Nephron (organoid): ENCODE results near the gene DNMT1.

Experiments
- H3K27ac Mint-ChIP-seq, 3 experiments: 2 replicates each; pipeline ENCODE4 v1.8.0; 2020; ENCODE audit warnings: mixed read lengths in 3 of 3, mild to moderate bottlenecking in 2 of 3, moderate library complexity in 1 of 3
- H3K27me3 Mint-ChIP-seq: 2 replicates; pipeline ENCODE4 v1.8.0; 2021; ENCODE audit warnings: low read depth, mild to moderate bottlenecking, moderate library complexity, mixed read lengths
- H3K36me3 Mint-ChIP-seq: 2 replicates; pipeline ENCODE4 v1.8.0; 2020; ENCODE audit warnings: low read depth, mixed read lengths
- H3K4me1 Mint-ChIP-seq: 2 replicates; pipeline ENCODE4 v1.8.0; 2020; ENCODE audit warnings: mixed read lengths
- H3K4me3 Mint-ChIP-seq, 3 experiments: 2 replicates each; pipeline ENCODE4 v1.8.0; 2020; ENCODE audit warnings: mild to moderate bottlenecking in 3 of 3, mixed read lengths in 3 of 3, moderate library complexity in 2 of 3
- H3K9me3 Mint-ChIP-seq: 2 replicates; pipeline ENCODE4 v1.8.0; 2020; ENCODE audit warnings: mixed read lengths
- CTCF ChIP-seq, 3 experiments: fragments of 200-600 bp; sonication (generic); IDR thresholded peaks; one replicate each; pipeline ENCODE4 v1.5.0; 2021; ENCODE audit warnings: antibody characterized with exemption in 3 of 3; ENCODE audit not compliant: unreplicated experiment in 3 of 3

Gene DNMT1

GRCh38 chr19:10217085-10217484, 22.3 kb upstream of the DNMT1 start:
- TF ChIP-seq CTCF (IDR thresholded peaks at IDR 0.05; ENCODE audit: unreplicated experiment in 3 of 3): no peak
- H3K4me1 Mint-ChIP-seq: no peaks in the 10 kb centered on the region
- peaks cover 8% of the 10 kb centered on the region for H3K36me3 Mint-ChIP-seq
- no peak overlapping the region for H3K4me3 Mint-ChIP-seq
- H3K27me3 Mint-ChIP-seq: no peaks in the 10 kb centered on the region
- H3K9me3 Mint-ChIP-seq: no peaks in the 10 kb centered on the region
- H3K27ac Mint-ChIP-seq: no peak overlapping the region

GRCh38 chr19:10214784-10215183, 20.0 kb upstream of the DNMT1 start:
- Mint-ChIP-seq H3K4me1 (no peaks in the 10 kb centered on the region), H3K27ac (no peak overlapping the region), H3K9me3 (no peaks in the 10 kb centered on the region), H3K36me3 (peaks cover 3% of the 10 kb centered on the region), H3K4me3 (no peak overlapping the region), H3K27me3 (no peaks in the 10 kb centered on the region)
- no peak for TF ChIP-seq CTCF (IDR thresholded peaks at IDR 0.05; ENCODE audit: unreplicated experiment in 3 of 3)

- Mint-ChIP-seq H3K27ac (no peak overlapping the region), H3K9me3 (peaks cover 2% of the 10 kb centered on the region), H3K4me3 (no peak overlapping the region), H3K27me3 (no peaks in the 10 kb centered on the region), H3K36me3 (no peaks in the 10 kb centered on the region), H3K4me1 (no peaks in the 10 kb centered on the region)
- no peak for TF ChIP-seq CTCF (IDR thresholded peaks at IDR 0.05; ENCODE audit: unreplicated experiment in 3 of 3)
Measured at GRCh38 chr19:10211691-10212090, 16.9 kb upstream of the DNMT1 start.

- no peaks in the 10 kb centered on the region for H3K27me3 Mint-ChIP-seq
- no peak overlapping the region for H3K27ac Mint-ChIP-seq
- no peaks in the 10 kb centered on the region for H3K4me1 Mint-ChIP-seq
- H3K4me3 Mint-ChIP-seq: no peak overlapping the region
- TF ChIP-seq CTCF (IDR thresholded peaks at IDR 0.05; ENCODE audit: unreplicated experiment in 3 of 3): no peak
- peaks cover 2% of the 10 kb centered on the region for H3K9me3 Mint-ChIP-seq
- no peaks in the 10 kb centered on the region for H3K36me3 Mint-ChIP-seq
Measured at GRCh38 chr19:10211061-10211460, 16.3 kb upstream of the DNMT1 start.

GRCh38 chr19:10209315-10209714, 14.6 kb upstream of the DNMT1 start:
- Mint-ChIP-seq H3K4me1 (no peaks in the 10 kb centered on the region), H3K36me3 (no peaks in the 10 kb centered on the region), H3K4me3 (no peak overlapping the region), H3K27ac (no peak overlapping the region), H3K9me3 (peaks cover 2% of the 10 kb centered on the region), H3K27me3 (no peaks in the 10 kb centered on the region)
- no peak for TF ChIP-seq CTCF (IDR thresholded peaks at IDR 0.05; ENCODE audit: unreplicated experiment in 3 of 3)

GRCh38 chr19:10207026-10207425, 12.3 kb upstream of the DNMT1 start:
- Mint-ChIP-seq H3K4me1 (no peaks in the 10 kb centered on the region), H3K9me3 (peaks cover 2% of the 10 kb centered on the region), H3K36me3 (no peaks in the 10 kb centered on the region), H3K4me3 (no peak overlapping the region), H3K27ac (peak overlapping the region in 1 of 3 experiments; percentile 22), H3K27me3 (no peaks in the 10 kb centered on the region)
- no peak for TF ChIP-seq CTCF (IDR thresholded peaks at IDR 0.05; ENCODE audit: unreplicated experiment in 3 of 3)
